DND-41 (cell line): ENCODE data around the gene SOX2.

Experiments
- CTCF ChIP-seq: IDR thresholded peaks from 2 replicates; pipeline ENCODE4 v1.5.1; 2012; ENCODE audit warnings: borderline replicate concordance, low read length, moderate library complexity, mild to moderate bottlenecking; ENCODE audit not compliant: poor library complexity, severe bottlenecking; ENCODE audit errors: extremely low read depth
- EZH2 ChIP-seq: IDR thresholded peaks from 3 replicates; pipeline ENCODE4 v1.6.1; 2012; ENCODE audit warnings: borderline replicate concordance, low read depth, mild to moderate bottlenecking, moderate library complexity, low read length, inconsistent platforms; ENCODE audit not compliant: severe bottlenecking

GRCh38 chr3:181712226-181712552 is 464 bp downstream of the SOX2 start:
- TF ChIP-seq CTCF (no peak), EZH2 (no peak)
